ENCODE measurements around the gene CCDC171. TPM values are rescaled to one million over a fixed set of nuclear protein-coding genes. Genes with fewer than 3 reads are reported as not detected.

CCDC171 gene
- total RNA-seq, 1 experiment from 2014 or later: 2.6 TPM

GRCh38 chr9:15693701-15694100 is 140.9 kb downstream of the CCDC171 start (continued):
- TF ChIP-seq TCF7L2 (IDR thresholded peaks at IDR 0.05; ENCODE audit: borderline replicate concordance, extremely low read depth, insufficient read depth, insufficient read length) (no peak), SRF (IDR thresholded peaks at IDR 0.05; ENCODE audit: low read depth) (no peak), ZNF274 (IDR thresholded peaks at IDR 0.05; ENCODE audit: low read depth, low read length) (no peak), EZH2phosphoT487 (IDR thresholded peaks at IDR 0.05; ENCODE audit: borderline replicate concordance) (no peak), ZBTB33 (IDR thresholded peaks at IDR 0.05; ENCODE audit: extremely low read depth, insufficient replicate concordance, low read length) (no peak), JUND (IDR thresholded peaks at IDR 0.05) (no peak)

GRCh38 chr9:15696979-15697378 is 144.1 kb downstream of the CCDC171 start:
- Histone ChIP-seq H3K4me3 (replicated peaks in 1 of 2; ENCODE audit: low read depth in 1 of 2, low read length in 2 of 2) (no peak overlapping the region), H3K4me1 (ENCODE audit: control insufficient read depth in 1 of 2, insufficient read depth in 2 of 2, low read length in 2 of 2) (peaks cover 12 to 14% of the 10 kb centered on the region in 2 experiments; a peak in 3 of 4 replicates), H3K27me3 (ENCODE audit: insufficient read depth, low read length) (no peaks in the 10 kb centered on the region), H3K9me2 (ENCODE audit: insufficient read depth) (no peaks in the 10 kb centered on the region), H3K9ac (ENCODE audit: low read length) (no peak overlapping the region), H2AFZ (ENCODE audit: low read depth, low read length, poor library complexity, severe bottlenecking) (no peak overlapping the region), H3K9me3 (ENCODE audit: control insufficient read depth in 1 of 2, insufficient read depth in 1 of 2, low read depth in 1 of 2, low read length in 2 of 2) (no peaks in the 10 kb centered on the region), H4K20me1 (ENCODE audit: insufficient read depth) (no peaks in the 10 kb centered on the region), H3K79me2 (ENCODE audit: insufficient read depth, low read length) (no peaks in the 10 kb centered on the region), H3K4me2 (ENCODE audit: low read length) (peak overlapping the region; percentile 26; the same call in 1 of the 2 replicates), H3K36me3 (ENCODE audit: control insufficient read depth in 1 of 2, insufficient read depth in 2 of 2, low read length in 2 of 2) (no peaks in the 10 kb centered on the region), H3K27ac (ENCODE audit: low read depth, low read length) (no peak overlapping the region)
- ATAC-seq: peak; percentile 80
- BruUV-seq (replicated peaks): no TSS peak
- DNase-seq (ENCODE audit: low read depth, low spot score): no peak
- intact Hi-C loops (cut with micrococcal nuclease): no loop called here
- ChIA-PET CTCF (no interaction called here), POLR2A (no interaction called here), RAD21 (ENCODE audit: low non-redundant PET in 1 of 2, low total read pairs in 2 of 2, uncharacterized antibody in 2 of 2, unreplicated experiment in 2 of 2) (no interaction called here)
- TF ChIP-seq CBX3 (IDR thresholded peaks at IDR 0.05; ENCODE audit: low read depth) (no peak), RAD21 (IDR thresholded peaks at IDR 0.05; ENCODE audit: low read depth) (no peak), ATF3 (IDR thresholded peaks at IDR 0.05) (no peak), ZNF274 (IDR thresholded peaks at IDR 0.05; ENCODE audit: low read depth, low read length) (no peak), REST (IDR thresholded peaks at IDR 0.05; ENCODE audit: low read depth) (no peak), YY1 (IDR thresholded peaks at IDR 0.05; ENCODE audit: extremely low read depth, insufficient replicate concordance, low read depth, low read length) (no peak), SIN3A (IDR thresholded peaks at IDR 0.05; ENCODE audit: low read depth) (no peak), ELF1 (IDR thresholded peaks at IDR 0.05; ENCODE audit: borderline replicate concordance, low read depth) (no peak), MAX (IDR thresholded peaks at IDR 0.05) (no peak), POLR2AphosphoS5 (IDR thresholded peaks at IDR 0.05; ENCODE audit: low read depth, low read length) (no peak), ZBTB33 (IDR thresholded peaks at IDR 0.05; ENCODE audit: extremely low read depth, insufficient replicate concordance, low read length) (no peak), POLR2A (IDR thresholded peaks at IDR 0.05; ENCODE audit: borderline replicate concordance, extremely low read depth, insufficient read depth, insufficient read length) (no peak), EGR1 (IDR thresholded peaks at IDR 0.05; ENCODE audit: low read depth) (no peak), ZFX (IDR thresholded peaks at IDR 0.05) (no peak)
